Posterior cingulate gyrus (tissue), 11 donors: ENCODE data around the gene PFKFB4.
"Not testable (repeated sequence)": the region's sequence is repeated elsewhere in the genome, so short reads cannot be mapped to it uniquely, and the experiment has no call there.

ENCODE experiments used
- DNase-seq, 10 donors: peaks; one replicate each; pipeline versions ENCODE4 v3.0.0 to v3.0.0-alpha.2; 2020 to 2021; ENCODE audit warnings: mixed read lengths in 3 of 10
- intact Hi-C: fragments of 100-400 bp; cut with DNase I; formaldehyde crosslinking; loops from one replicate; pipeline ENCODE4 v1.15.1; 2023

Gene PFKFB4

GRCh38 chr3:48562367-48563095, 5.9 kb upstream of the PFKFB4 start:
- intact Hi-C loops, result loop anchor here (5.0 kb wide), 1 partner anchor 40 kb away; no protein-coding TSS in a partner anchor
- no peak for DNase-seq

GRCh38 chr3:48561045-48561736, 4.6 kb upstream of the PFKFB4 start:
- DNase-seq, result peak in 3 of 10 donors; percentile 23 to 89 (median 39)
- intact Hi-C loops, result loop anchor here (5.0 kb wide), 1 partner anchor 41 kb away; no protein-coding TSS in a partner anchor

GRCh38 chr3:48560648-48561018, 4.0 kb upstream of the PFKFB4 start:
- no peak for DNase-seq
- intact Hi-C loops, result loop anchor here (5.0 kb wide), 1 partner anchor 42 kb away; no protein-coding TSS in a partner anchor

GRCh38 chr3:48558493-48559134, 2.0 kb upstream of the PFKFB4 start:
- DNase-seq, result no peak
- intact Hi-C loops, result loop anchor here (5.0 kb wide), 1 partner anchor 111 kb away; the partner anchor contains the start of gene ATRIP

GRCh38 chr3:48555949-48556795, 431 bp downstream of the PFKFB4 start:
- intact Hi-C loops, result loop anchor here (5.0 kb wide), 1 partner anchor 109 kb away; the partner anchor contains the start of gene ATRIP

GRCh38 chr3:48555231-48555948, 1.2 kb downstream of the PFKFB4 start:
- DNase-seq, result no peak
- intact Hi-C loops, result loop anchor here (5.0 kb wide), 1 partner anchor 108 kb away; the partner anchor contains the start of gene ATRIP

More at GRCh38 chr3:48555949-48556795, 431 bp downstream of the PFKFB4 start:
- DNase-seq, result peak in 1 of 10 donors; percentile 21

- intact Hi-C loops, result no loop called here
- DNase-seq, result no peak
These were observed 2.4 kb downstream of the PFKFB4 start for GRCh38 chr3:48553886-48554845.

GRCh38 chr3:48553361-48553760, 3.2 kb downstream of the PFKFB4 start:
- no peak for DNase-seq
- intact Hi-C loops, result no loop called here

- intact Hi-C loops, result no loop called here
These were observed 4.3 kb downstream of the PFKFB4 start for GRCh38 chr3:48552111-48552951.

GRCh38 chr3:48551651-48552050, 5.0 kb downstream of the PFKFB4 start:
- intact Hi-C loops, DNase-seq: not testable (repeated sequence)

More at GRCh38 chr3:48552111-48552951, 4.3 kb downstream of the PFKFB4 start:
- DNase-seq, result no peak

- DNase-seq, result peak; percentile 71 to 98 (median 92)
- intact Hi-C loops, result loop anchor here (1.0 kb wide), 1 partner anchor 84 kb away; no protein-coding TSS in a partner anchor
These were observed 7.6 kb downstream of the PFKFB4 start for GRCh38 chr3:48548729-48549705.

GRCh38 chr3:48548126-48548525, 8.5 kb downstream of the PFKFB4 start:
- no peak for DNase-seq
- intact Hi-C loops, result loop anchor here (1.0 kb wide), 1 partner anchor 83 kb away; no protein-coding TSS in a partner anchor

- peak in 1 of 10 donors; percentile 54 for DNase-seq
- intact Hi-C loops, result no loop called here
These were observed 10.3 kb downstream of the PFKFB4 start for GRCh38 chr3:48546203-48546829.

GRCh38 chr3:48544141-48544540, 12.5 kb downstream of the PFKFB4 start:
- DNase-seq, result no peak
- intact Hi-C loops, result no loop called here

- intact Hi-C loops, result no loop called here
- no peak for DNase-seq
These were observed 13.2 kb downstream of the PFKFB4 start for GRCh38 chr3:48543271-48543866.
